Activated CD4-positive, alpha-beta T cell treated with anti-CD3 and anti-CD28 coated beads, Interleukin-2, amount 50 U/mL, for 16 hours (primary cell): ENCODE measurements around the gene OCLN.
"Not testable (repeated sequence)": the region's sequence is repeated elsewhere in the genome, so short reads cannot be mapped to it uniquely, and the experiment has no call there.

Experiments used
- DNase-seq: peaks from one replicate; pipeline ENCODE4 v3.0.0-alpha.2; 2020

Gene OCLN

DNA sequence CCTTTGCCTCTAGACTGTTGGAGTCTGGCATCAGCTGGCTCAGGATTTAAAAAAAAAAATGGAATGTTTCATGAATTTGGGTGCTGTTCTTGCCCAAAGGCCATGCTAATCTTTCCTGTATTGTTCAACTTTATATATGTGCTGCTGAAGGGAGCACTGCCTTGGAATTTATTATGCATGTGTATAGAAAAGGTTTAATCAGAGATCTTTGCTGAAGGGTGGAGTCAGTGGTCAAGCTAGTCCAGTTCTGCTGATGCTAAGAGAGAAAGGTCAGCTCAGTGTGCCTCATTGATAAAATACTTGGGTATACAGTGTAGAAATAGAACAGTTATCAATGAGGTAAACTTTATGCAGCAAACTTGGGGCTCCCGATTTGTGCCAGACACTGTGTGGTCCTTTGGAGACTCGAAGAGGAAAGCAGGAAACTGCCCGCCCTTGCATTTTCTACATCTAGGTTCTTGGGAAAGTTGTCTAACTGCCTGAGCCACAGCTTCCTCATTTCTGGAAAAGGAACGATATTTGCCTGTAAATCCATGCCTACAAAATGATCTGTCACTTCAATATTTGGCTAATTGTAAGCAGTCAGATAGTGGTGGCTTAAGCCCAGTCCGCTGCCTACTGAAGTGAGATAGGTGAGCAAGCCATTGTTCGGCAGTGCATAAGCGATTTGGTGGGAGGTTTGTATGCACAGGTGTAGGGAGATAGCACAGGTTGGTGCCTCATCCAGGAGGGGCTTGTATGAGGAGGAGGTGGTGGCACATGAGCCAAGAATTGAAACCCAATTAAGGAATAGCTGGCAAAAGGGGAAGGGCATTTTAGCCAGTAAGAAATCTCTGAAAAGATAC is 38.2 kb downstream of the OCLN start:
- no peak for DNase-seq

DNA sequence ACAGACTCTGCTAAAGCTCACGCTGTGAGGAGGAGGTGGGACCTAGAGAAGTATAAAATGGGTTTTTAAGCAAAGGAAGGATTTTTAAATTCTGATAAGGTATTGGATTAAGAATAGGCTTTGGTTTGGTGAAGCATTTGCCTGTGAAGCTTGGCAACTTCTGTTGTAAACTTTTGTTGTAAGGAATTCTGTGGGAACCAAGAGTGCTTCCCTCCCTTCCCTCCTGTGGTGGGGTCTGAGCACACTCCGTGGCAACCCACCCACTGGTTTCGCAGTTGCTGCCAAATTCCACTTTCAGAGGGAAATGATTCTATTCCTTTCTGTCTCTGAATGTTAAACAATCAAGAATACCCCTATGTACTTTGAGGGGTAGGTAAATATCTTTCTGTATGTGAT is 38.8 kb downstream of the OCLN start:
- no peak for DNase-seq

DNA sequence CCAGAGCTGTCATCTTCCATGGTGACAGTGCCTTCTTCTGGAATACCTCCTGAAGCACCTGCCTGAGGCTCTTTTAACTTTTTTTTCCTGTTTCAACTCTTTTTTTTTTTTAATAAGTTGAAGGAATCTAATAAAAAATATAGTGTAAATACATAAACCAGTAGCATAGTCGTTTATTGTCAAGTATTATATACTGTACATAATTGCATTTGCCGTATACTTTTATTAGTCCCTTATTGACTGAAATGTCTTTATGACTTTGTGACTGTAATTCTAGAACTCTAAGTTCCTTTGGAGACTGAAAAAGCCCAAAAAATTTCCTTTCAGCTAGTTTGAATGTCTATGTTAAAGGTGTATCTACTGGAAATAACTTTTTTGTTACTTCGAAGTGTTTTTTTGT is 45.3 kb downstream of the OCLN start:
- DNase-seq, result not testable (repeated sequence)

DNA sequence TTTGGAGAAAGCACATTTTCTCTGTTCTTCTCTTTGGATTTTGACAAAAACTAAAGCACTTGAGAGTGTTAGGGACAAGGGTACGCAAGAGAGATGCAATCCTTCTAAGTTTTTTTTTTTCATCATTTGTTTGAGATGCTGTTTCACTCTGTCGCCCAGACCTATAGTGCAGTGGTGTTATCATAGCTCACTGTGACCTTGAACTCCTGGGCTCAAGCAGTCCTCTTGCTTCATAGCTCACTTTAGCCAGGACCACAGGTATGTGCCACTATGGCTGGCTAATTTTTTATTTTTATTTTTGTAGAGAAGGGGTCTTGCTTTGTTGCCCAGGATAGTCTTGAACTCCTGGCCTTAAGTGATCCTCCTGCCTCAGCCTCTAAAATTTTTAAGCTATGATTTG is 46.1 kb downstream of the OCLN start:
- DNase-seq, result not testable (repeated sequence)

DNA sequence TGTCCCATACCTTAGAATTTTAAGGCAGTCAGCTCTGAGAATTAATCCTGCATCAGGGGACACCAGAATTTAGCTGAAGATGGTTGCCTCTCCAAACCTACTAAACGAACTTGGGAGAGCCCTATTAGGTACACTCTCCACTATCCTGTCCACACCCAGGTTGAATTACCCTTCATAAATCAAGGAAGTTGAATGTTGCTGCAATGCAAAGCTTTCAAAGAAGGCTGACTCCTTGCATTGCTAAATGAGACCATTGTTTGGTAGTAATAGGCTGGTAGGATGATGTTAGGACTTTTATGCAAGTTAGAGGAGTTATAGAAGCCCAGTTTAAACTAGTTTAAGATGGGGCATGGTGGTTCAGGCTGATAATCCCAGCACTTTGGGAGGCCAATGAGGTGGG is 48.8 kb downstream of the OCLN start:
- not testable (repeated sequence) for DNase-seq

DNA sequence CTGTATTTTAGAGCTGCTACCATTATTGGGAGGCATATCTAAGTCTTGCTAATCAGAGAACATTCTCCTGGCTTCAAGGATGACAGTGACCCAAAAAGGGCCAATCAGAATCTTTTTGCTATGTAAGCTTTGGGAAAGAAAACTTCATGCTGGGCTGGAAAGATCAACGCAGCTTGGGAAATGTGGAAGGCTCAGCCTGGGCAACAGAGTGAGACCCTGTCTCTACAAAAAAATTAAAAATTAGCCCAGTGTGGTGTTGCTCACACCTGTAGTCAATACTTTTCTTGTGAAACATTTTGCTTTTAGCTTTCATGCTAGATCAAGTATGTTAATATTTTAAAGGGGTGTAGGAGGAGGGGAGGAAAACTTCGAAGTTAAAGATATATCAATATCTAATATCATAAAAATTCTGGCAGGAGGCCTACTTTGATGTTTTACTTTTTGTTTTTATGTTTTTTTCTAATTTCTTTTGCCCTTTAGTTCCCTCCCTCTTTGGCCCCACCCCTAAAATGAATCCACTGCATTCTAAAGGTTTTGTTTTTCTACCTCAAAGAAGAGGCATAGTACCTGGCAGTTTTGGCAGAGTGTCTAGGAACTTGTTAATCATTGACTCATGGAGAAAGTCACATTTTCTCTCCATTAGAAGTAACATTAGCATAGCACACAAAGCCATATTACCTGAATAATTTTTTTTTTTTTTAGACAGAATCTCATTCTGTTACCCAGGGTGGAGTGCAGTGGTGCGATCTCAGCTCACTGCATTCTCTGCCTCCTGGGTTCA is 50.4 kb downstream of the OCLN start:
- not testable (repeated sequence) for DNase-seq

DNA sequence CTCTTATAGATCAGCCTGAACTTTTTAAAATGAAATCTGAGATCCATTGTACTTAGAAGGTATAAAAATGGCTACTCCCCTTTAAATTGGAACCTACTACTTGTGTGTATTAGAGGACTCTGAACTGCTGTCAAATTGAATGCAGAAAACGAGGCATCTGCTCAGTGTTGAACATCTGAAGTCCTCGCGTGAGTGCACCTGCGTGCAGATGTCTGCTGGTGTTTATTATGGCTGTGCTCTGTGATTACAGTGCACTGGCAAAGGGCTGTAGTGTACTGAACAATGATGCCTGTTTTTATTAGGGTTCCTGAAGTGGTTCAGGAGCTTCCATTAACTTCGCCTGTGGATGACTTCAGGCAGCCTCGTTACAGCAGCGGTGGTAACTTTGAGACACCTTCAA is 52.0 kb downstream of the OCLN start:
- not testable (repeated sequence) for DNase-seq

DNA sequence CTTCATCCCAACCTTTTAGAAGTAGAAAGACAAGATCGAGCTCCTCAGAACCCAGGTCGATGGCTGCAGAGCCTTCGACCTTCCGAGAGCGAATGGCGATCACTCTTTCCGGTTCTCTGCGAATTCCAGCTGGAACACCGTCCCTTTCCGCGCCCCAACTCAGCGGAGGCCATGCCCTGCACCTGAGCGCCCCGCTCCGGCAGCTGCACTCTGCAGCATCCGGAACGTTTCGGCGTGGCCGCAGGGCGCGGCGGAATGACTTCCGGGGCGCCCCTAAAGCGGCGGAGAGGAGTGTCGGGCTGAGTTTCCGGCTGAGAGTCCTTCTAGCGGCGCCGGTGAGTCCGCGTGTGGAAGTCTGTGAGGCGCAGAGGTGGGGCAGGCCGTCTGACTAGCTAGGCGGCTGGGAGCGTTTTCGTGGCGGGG is 67.3 kb downstream of the OCLN start, which contains the start of gene GTF2H2C:
Gene GTF2H2C (plus strand): TSS at position 284 of the 423 bp plus-strand sequence. CDS start 4,942 bp downstream, outside the sequence.
- peak; percentile 81 for DNase-seq

DNA sequence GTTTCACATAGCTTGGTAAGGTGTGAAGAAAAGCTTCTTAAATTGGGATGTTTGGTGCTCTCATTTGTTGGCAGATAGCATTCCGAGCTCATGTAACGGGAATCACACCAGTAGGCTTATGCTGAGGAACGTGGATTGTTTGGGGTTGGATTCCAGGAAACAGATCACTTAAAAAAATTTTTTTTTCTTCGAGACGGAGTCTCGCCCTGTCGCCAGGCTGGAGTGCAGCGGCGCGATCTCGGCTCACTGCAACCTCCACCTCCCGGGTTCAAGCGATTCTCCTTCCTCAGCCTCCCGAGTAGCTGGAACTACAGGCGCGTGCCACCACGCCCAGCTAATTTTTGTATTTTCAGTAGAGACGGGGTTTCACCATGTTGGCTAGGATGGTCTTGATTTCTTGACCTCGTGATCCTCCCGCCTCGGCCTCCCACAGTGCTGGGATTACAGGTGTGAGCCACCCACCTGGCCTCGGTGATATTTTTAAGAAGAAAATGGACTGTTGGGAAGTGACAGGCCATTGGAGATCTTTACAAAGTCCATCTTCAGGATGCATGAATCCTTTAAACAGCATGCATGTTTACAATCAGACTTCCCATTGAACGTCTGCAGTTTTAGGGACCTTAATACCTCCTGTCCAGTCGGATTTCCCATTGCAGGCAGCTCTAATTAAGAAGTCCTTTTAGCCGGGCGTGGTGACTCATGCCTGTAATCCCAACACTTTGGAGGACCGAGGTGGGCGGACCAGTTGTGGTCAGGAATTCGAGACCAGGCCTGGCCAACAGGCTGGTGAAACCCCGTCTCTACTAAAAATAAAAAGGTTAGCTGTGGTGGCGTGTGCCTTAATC is 68.2 kb downstream of the OCLN start:
- not testable (repeated sequence) for DNase-seq

DNA sequence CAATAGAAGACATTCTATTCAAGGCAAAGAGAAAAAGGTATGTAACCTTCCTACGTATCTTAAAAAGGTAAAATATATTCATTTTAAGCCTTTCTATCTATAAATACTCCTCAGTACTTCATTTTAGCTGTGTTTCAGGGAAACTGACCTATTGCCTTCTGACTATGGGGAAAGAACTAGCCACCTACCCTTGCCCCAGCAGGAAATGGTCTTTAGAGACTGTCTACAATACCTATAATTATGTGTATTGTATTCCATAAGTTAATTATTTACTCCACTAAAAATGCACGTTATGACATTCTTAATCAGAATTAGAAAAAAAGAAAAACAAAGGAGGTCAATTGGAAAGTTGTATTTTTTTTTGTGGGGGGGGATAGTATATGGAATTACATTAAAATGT is 73.6 kb downstream of the OCLN start:
- DNase-seq, result not testable (repeated sequence)

DNA sequence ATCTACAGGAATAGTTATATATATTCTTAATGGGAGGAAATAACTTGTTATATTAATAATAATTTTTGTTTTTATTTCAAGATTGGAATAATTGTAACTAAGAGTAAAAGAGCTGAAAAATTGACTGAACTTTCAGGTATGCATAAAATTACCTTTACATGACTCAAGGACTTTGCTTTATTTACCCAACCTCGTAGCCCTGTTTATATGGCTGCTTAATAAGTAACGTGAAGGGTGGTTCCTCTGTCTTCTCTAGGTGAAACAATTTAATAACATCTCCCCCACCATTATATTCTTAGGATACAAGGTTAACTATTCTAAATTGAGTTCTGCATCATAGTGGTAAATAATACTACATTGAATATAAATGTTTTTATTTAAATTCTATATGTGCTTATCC is 75.5 kb downstream of the OCLN start:
- not testable (repeated sequence) for DNase-seq

DNA sequence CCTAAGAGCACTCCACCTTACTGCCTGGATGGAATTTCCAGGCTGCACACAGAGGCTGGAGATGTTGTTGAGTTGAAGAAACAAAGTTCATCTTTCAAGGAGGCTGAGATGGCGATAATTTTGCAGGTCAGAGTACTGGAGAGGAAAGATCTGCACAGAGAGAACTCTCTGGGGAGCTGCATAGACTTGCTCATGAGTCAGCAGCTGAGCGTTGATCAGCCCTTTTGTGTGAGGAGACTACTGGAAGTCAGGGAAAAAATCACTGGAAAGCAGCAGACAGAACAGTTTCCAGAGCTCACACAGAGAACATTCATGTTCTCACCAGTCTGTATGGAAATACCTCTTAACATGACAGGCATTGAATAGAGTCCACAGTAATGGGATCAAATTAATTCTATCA is 90.8 kb downstream of the OCLN start:
- DNase-seq, result not testable (repeated sequence)

DNA sequence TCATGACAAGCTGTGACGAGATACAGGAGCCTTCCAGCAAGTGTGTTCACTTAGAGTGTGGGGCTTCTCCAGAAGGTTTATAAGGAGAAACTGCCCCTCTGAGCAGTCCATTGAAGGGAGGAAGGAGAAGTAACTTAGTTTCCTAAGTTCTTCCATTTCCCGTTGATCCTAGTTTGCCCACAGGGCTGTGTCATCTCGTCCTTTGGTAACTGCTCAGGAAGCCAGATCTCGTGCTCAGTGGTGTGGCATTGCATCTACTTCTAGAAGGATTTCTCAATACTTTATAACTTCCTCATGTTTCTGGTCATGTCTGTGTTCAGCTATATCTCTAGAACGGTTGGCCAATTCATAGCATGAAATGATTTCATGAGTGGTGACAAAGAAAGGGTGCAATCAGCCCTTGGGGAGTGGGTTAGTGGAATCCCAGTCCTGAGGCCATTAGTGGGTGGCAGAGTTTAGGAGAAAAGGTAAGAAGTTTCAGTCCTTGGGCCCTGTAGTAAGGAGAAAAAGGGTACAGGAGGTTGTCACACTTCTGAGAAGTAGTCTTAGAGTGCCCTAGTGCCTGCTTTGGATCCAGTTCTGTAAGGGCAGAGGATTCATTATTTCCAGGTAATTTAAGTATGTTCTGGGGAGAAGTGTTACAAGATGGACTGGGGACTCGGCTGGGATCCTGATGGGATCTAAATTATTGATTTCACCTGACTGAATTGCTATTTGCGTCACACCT is 103.7 kb downstream of the OCLN start:
- not testable (repeated sequence) for DNase-seq

DNA sequence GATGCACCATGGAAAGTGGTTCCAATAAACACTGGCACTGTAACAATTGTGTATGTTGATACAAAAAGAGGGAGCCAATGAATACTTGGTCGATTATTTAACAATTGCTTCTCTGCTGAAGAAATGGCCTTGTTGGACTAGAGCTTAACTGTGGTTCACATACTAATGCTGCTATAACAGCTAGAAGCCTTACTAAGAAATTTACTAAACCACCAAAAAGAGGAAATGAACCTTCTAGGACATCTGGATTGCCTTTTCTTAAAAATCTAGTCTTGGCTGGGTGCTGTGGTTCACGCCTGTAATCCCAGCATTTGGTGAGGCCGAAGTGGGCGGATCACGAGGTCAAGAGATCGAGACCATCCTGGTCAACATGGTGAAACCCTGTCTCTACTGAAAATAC is 109.4 kb downstream of the OCLN start:
- DNase-seq, result not testable (repeated sequence)

DNA sequence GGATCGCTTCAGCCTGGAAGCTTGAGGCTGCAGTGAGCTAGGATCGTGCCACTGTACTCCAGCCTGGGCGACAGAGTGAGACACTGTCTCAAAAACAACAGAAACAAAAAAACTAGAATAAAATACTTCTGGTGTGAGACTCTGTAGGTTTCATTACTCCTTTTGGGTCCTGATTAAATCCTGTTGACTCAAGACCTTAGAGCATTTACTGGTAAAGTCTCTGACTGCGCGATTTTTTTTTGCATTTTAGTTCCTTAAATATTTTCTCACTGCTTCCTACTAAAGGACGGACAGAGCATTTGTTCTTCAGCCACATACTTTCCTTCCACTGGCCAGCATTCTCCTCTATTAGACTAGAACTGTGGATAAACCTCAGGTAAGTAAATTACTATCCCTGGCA is 114.2 kb downstream of the OCLN start:
- DNase-seq, result not testable (repeated sequence)
